OCI-LY7 (cell line): ENCODE results near the gene TREML2.

ENCODE experiments used
- CTCF ChIP-seq: fragments of 200-600 bp; sonication (generic); conservative IDR thresholded peaks from 2 replicates; pipeline ENCODE4 v1.5.1; 2014; ENCODE audit warnings: mild to moderate bottlenecking, antibody characterized with exemption, low read length, moderate library complexity, mixed read lengths
- EZH2phosphoT487 ChIP-seq: fragments of 200-600 bp; sonication (generic); IDR thresholded peaks from 2 replicates; pipeline ENCODE4 v1.6.1; 2018; ENCODE audit warnings: low read depth, borderline replicate concordance, mild to moderate bottlenecking, mixed run types, antibody characterized with exemption, low read length, moderate library complexity, mixed read lengths

- TF ChIP-seq CTCF = no peak
- no peak for TF ChIP-seq EZH2phosphoT487
These were observed 39.6 kb downstream of the TREML2 start for GRCh38 chr6:41161380-41161779.
